Breast epithelium (tissue), 3 donors: ENCODE data around the gene SPP1.

Experiments used
- POLR2A ChIP-seq: fragments of 450-650 bp; IDR thresholded peaks from one replicate; pipeline ENCODE4 v1.6.1; 2016; ENCODE audit warnings: antibody characterized with exemption, mild to moderate bottlenecking, moderate library complexity
- POLR2AphosphoS5 ChIP-seq, 3 donors: sonication (generic); formaldehyde crosslinking; IDR thresholded peaks; one replicate each; pipeline ENCODE4 v1.6.1; 2017; ENCODE audit warnings: antibody characterized with exemption in 3 of 3
- TF ChIP-seq, protein P1 (sequence below), 3 donors: fragments of 450-650 bp; IDR thresholded peaks; one replicate each; pipeline ENCODE4 v1.5.1; 2016 to 2017; ENCODE audit warnings: antibody characterized with exemption in 3 of 3, mild to moderate bottlenecking in 3 of 3, moderate library complexity in 3 of 3

DNA sequence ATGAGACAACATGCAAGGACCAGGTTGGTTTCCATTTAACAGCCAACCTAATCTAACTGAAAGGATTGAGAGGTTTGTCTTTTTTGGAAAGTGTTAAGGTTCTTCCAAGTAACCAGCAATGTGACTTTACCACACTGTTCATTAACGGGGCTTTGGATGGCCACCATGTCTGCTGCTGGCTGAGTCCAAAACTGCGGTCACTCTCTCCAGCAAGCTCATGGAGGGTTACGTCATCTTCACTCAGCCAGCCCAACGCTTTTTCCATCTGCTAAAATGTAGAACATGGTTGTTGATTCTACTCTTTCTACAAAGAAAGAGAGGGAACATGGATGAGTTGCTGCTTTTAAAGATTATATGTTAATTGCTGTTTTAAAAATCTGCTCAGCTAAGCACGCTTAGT lies 43.0 kb downstream of the SPP1 start:
- TF ChIP-seq, protein P1, sequence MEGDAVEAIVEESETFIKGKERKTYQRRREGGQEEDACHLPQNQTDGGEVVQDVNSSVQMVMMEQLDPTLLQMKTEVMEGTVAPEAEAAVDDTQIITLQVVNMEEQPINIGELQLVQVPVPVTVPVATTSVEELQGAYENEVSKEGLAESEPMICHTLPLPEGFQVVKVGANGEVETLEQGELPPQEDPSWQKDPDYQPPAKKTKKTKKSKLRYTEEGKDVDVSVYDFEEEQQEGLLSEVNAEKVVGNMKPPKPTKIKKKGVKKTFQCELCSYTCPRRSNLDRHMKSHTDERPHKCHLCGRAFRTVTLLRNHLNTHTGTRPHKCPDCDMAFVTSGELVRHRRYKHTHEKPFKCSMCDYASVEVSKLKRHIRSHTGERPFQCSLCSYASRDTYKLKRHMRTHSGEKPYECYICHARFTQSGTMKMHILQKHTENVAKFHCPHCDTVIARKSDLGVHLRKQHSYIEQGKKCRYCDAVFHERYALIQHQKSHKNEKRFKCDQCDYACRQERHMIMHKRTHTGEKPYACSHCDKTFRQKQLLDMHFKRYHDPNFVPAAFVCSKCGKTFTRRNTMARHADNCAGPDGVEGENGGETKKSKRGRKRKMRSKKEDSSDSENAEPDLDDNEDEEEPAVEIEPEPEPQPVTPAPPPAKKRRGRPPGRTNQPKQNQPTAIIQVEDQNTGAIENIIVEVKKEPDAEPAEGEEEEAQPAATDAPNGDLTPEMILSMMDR (IDR thresholded peaks at IDR 0.05): no peak
- TF ChIP-seq POLR2A: no peak
- TF ChIP-seq POLR2AphosphoS5 (IDR thresholded peaks at IDR 0.05): no peak
